GM12891 (cell line): Measurements from ENCODE around the gene PRR18.

Experiments used
- DNase-seq: peaks from one replicate; pipeline ENCODE4 v3.0.0; 2011; ENCODE audit warnings: low spot score; ENCODE audit not compliant: insufficient read length
- FAIRE-seq: peaks from 2 replicates; lab custom pipeline; 2011; peaks lifted over from hg19 to GRCh38; lab: Jason Lieb, UNC
- PAX5 ChIP-seq: IDR thresholded peaks from 2 replicates; pipeline ENCODE4 v1.6.1; 2011; ENCODE audit warnings: low read length, moderate library complexity, mild to moderate bottlenecking; ENCODE audit not compliant: insufficient read depth, severe bottlenecking
- POLR2A ChIP-seq: IDR thresholded peaks from 2 replicates; pipeline ENCODE4 v1.6.1; 2011; ENCODE audit warnings: low read depth, low read length, control low read depth
- POLR2AphosphoS5 ChIP-seq: IDR thresholded peaks from 2 replicates; pipeline ENCODE4 v1.6.1; 2011; ENCODE audit warnings: low read depth, low read length, control low read depth
- POU2F2 ChIP-seq: IDR thresholded peaks from 2 replicates; pipeline ENCODE4 v1.6.1; 2011; ENCODE audit warnings: low read depth, mild to moderate bottlenecking, control low read depth, low read length, moderate library complexity
- SPI1 ChIP-seq: IDR thresholded peaks from 2 replicates; pipeline ENCODE4 v1.6.1; 2011; ENCODE audit warnings: low read depth, low read length, control low read depth
- TAF1 ChIP-seq: IDR thresholded peaks from 2 replicates; pipeline ENCODE4 v1.6.1; 2011; ENCODE audit warnings: low read depth, low read length, control low read depth

Gene PRR18

GRCh38 chr6:166266336-166266735 is 41.9 kb downstream of the PRR18 start:
- TF ChIP-seq TAF1 (no peak), POU2F2 (no peak), SPI1 (no peak), POLR2AphosphoS5 (no peak), PAX5 (no peak), POLR2A (no peak)
- no peak for FAIRE-seq

GRCh38 chr6:166262743-166263515 is 45.3 kb downstream of the PRR18 start:
- no peak for TF ChIP-seq SPI1
- TF ChIP-seq POU2F2, result no peak
- TF ChIP-seq TAF1, result no peak
- TF ChIP-seq POLR2A, result no peak
- TF ChIP-seq PAX5, result no peak
- TF ChIP-seq POLR2AphosphoS5, result no peak
- FAIRE-seq, result no peak

More at GRCh38 chr6:166266336-166266735, 41.9 kb downstream of the PRR18 start:
- DNase-seq, result no peak

DNA sequence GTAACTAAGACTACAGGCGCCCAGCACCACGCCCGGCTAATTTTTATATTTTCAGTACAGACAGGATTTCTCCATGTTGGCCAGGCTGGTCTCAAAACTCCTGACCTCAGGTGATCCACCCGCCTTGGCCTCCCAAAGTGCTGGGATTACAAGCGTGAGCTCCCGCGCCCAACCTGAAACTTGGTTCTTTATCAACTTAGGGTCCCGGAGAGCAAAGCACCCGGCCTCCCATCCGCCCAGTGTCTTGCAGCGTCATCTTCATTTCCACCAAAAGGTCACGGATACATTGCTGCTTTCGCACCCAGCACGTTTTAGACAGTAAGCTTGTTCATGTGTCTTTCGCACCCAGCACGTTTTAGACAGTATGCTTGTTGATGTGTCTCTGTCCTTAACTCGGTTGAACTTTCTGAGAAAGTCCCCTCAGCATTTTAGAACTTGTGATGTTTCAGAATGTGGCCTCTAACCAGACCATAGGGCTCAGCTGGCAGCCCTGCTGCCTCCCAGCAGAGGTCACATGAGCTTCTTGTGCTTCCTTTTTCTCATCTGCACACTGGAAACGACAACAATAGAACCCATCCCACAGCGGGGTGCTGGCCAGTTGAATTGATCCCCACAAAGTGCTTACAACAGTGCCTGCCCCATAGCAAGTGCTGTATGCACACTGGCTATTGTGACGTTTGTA is 48.8 kb downstream of the PRR18 start:
- no peak for TF ChIP-seq POLR2AphosphoS5
- no peak for TF ChIP-seq SPI1
- no peak for TF ChIP-seq POU2F2
- TF ChIP-seq PAX5, result no peak
- no peak for TF ChIP-seq POLR2A
- TF ChIP-seq TAF1, result no peak
- no peak for DNase-seq
- peak; percentile 85 for FAIRE-seq

More at GRCh38 chr6:166262743-166263515, 45.3 kb downstream of the PRR18 start:
- no peak for DNase-seq

- DNase-seq (no peak), FAIRE-seq (peak; percentile 77)
- TF ChIP-seq POU2F2 (no peak), POLR2AphosphoS5 (no peak), POLR2A (no peak), PAX5 (no peak), SPI1 (no peak), TAF1 (no peak)
Observed at GRCh38 chr6:166258854-166259276, 49.3 kb downstream of the PRR18 start.

- TF ChIP-seq POLR2A (no peak), POU2F2 (no peak), SPI1 (no peak), TAF1 (no peak), POLR2AphosphoS5 (no peak), PAX5 (no peak)
- no peak for DNase-seq
- FAIRE-seq, result peak; percentile 85
Observed at GRCh38 chr6:166257911-166258318, 50.3 kb downstream of the PRR18 start.
